Caco-2 (cell line): ENCODE measurements around the gene PCK1. TPM values are rescaled to one million over a fixed set of nuclear protein-coding genes. Genes with fewer than 3 reads are reported as not detected.

ENCODE experiments used
- BruUV-seq: library from RNA; stranded (reverse); fragments of 400-500 nt; replicated peaks from 2 replicates; lab custom pipeline; 2021; lab: Mats Ljungman, UMichigan
- CTCF ChIA-PET: fragments of 300-600 bp; sonication (Branson Sonifier 250); formaldehyde crosslinking; loops from one replicate; lab custom pipeline; 2022; ENCODE audit warnings: antibody characterized with exemption; lab: Charles Lee
- POLR2A ChIA-PET: fragments of 300-600 bp; sonication (Branson Sonifier 250); formaldehyde crosslinking; loops from one replicate; lab custom pipeline; 2022; ENCODE audit warnings: antibody characterized with exemption; lab: Charles Lee
- DNase-seq, 2 experiments: peaks; one replicate each; pipeline versions ENCODE4 v3.0.0 to v3.0.0-alpha.2; 2020 to 2022
- H3K27me3 ChIP-seq: replicated peaks from 2 replicates; pipeline ENCODE4 v1.6.0; 2011; ENCODE audit warnings: low read length; ENCODE audit not compliant: control insufficient read depth, insufficient read depth
- H3K36me3 ChIP-seq: 2 replicates; pipeline ENCODE4 v1.5.1; 2011; ENCODE audit warnings: low read length; ENCODE audit not compliant: control insufficient read depth, insufficient read depth
- H3K4me1 ChIP-seq: fragments of 250-450 bp; sonication (Bioruptor Pico); 2 replicates; pipeline ENCODE4 v1.5.1; 2020; ENCODE audit warnings: mild to moderate bottlenecking
- H3K4me3 ChIP-seq: 2 replicates; pipeline ENCODE4 v1.5.1; 2011; ENCODE audit warnings: low read depth, mild to moderate bottlenecking, control low read depth, low read length
- H3K9me3 ChIP-seq: fragments of 250-450 bp; sonication (Bioruptor Pico); 2 replicates; pipeline ENCODE4 v1.5.1; 2020; ENCODE audit warnings: mild to moderate bottlenecking, moderate library complexity
- H3K27ac Mint-ChIP-seq: one replicate; pipeline ENCODE4 v1.8.0; 2022; ENCODE audit warnings: mixed read lengths; ENCODE audit not compliant: unreplicated experiment
- H3K27me3 Mint-ChIP-seq: one replicate; pipeline ENCODE4 v1.8.0; 2022; ENCODE audit warnings: mixed read lengths; ENCODE audit not compliant: insufficient read depth, unreplicated experiment
- H3K36me3 Mint-ChIP-seq: one replicate; pipeline ENCODE4 v1.8.0; 2022; ENCODE audit warnings: mild to moderate bottlenecking, mixed read lengths; ENCODE audit not compliant: insufficient read depth, unreplicated experiment
- H3K4me1 Mint-ChIP-seq: one replicate; pipeline ENCODE4 v1.8.0; 2022; ENCODE audit warnings: low read depth, mixed read lengths; ENCODE audit not compliant: unreplicated experiment
- H3K4me3 Mint-ChIP-seq: one replicate; pipeline ENCODE4 v1.8.0; 2022; ENCODE audit warnings: mild to moderate bottlenecking, moderate library complexity, mixed read lengths; ENCODE audit not compliant: unreplicated experiment
- H3K9me3 Mint-ChIP-seq: one replicate; pipeline ENCODE4 v1.8.0; 2022; ENCODE audit warnings: mixed read lengths; ENCODE audit not compliant: unreplicated experiment
- intact Hi-C: fragments of 100-400 bp; cut with micrococcal nuclease; formaldehyde crosslinking; loops from one replicate; pipeline ENCODE4 v1.10.0; 2022; ENCODE audit not compliant: unreplicated experiment
- total RNA-seq: library from RNA; stranded (reverse); gene quantifications from 2 replicates; pipeline ENCODE4 v1.2.3, GENCODE V29; 2022
- TF ChIP-seq, protein P1 (sequence below), 2 experiments: fragments of 200-600 bp in 1 of 2; IDR thresholded peaks; 1 replicate in 1 of 2; 2 replicates in 1 of 2; pipeline versions ENCODE4 v1.5.1 to v1.8.0; 2011 to 2022; ENCODE audit warnings: antibody characterized with exemption in 1 of 2, control low read depth in 1 of 2, inconsistent platforms in 1 of 2, low read depth in 1 of 2, low read length in 1 of 2, mild to moderate bottlenecking in 1 of 2, moderate library complexity in 1 of 2; ENCODE audit not compliant: insufficient read depth in 1 of 2, severe bottlenecking in 1 of 2, unreplicated experiment in 1 of 2

The PCK1 gene
- total RNA-seq, 1 experiment from 2014 or later: not detected

DNA sequence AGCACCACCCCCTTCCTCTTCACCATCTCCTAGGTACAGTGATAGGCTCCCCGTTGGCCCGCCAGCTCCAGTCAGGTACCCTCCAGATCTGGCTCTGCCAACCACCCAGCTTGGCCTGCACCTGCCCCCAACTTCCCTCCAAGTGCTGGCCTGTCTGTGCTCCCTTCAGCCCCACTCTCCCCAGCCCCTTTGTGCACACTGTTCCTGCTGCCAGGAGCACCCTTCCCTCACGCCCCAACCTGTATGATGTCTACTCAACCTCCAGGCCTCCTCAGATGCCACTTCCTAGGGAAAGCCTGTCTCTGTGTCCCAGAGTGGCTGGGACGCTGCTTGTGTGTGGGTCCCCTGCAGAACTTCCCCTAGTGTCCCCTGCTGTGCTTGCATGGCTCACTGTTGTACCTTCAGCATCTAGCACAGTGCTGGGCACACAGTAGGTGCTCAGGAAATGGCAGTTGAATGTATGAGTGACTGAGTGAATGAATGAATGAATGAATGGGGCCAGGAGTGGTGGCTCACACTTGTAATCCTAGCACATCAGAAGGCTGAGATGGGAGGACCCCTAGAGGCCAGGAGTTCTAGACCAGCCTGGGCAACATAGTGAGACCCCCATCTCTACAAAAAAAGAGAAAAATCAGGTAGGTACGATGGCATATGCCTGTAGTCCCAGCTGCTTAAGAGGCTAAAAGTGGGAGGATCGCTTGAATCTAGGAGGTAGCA, 56.3 kb downstream of the PCK1 start:
- BruUV-seq: no TSS peak
- Histone ChIP-seq H3K4me1 (no peaks in the 10 kb centered on the region), H3K4me3 (no peak overlapping the region), H3K9me3 (no peaks in the 10 kb centered on the region), H3K27me3 (no peaks in the 10 kb centered on the region; the same call in 1 of the 2 replicates), H3K36me3 (no peaks in the 10 kb centered on the region)
- H3K4me3 Mint-ChIP-seq: no peak overlapping the region
- ChIA-PET CTCF (no interaction called here), POLR2A (interaction anchor here (0.6 kb wide), 1 partner anchor 86 kb away, joined by 6 read pairs; no protein-coding TSS in a partner anchor)
- no peaks in the 10 kb centered on the region for H3K4me1 Mint-ChIP-seq
- peaks cover 23% of the 10 kb centered on the region for H3K27me3 Mint-ChIP-seq
- no peaks in the 10 kb centered on the region for H3K36me3 Mint-ChIP-seq
- H3K9me3 Mint-ChIP-seq: no peaks in the 10 kb centered on the region
- no peak overlapping the region for H3K27ac Mint-ChIP-seq
- peak in 1 of 2 experiments; percentile 43 for DNase-seq
- intact Hi-C loops: no loop called here
- TF ChIP-seq, protein P1, sequence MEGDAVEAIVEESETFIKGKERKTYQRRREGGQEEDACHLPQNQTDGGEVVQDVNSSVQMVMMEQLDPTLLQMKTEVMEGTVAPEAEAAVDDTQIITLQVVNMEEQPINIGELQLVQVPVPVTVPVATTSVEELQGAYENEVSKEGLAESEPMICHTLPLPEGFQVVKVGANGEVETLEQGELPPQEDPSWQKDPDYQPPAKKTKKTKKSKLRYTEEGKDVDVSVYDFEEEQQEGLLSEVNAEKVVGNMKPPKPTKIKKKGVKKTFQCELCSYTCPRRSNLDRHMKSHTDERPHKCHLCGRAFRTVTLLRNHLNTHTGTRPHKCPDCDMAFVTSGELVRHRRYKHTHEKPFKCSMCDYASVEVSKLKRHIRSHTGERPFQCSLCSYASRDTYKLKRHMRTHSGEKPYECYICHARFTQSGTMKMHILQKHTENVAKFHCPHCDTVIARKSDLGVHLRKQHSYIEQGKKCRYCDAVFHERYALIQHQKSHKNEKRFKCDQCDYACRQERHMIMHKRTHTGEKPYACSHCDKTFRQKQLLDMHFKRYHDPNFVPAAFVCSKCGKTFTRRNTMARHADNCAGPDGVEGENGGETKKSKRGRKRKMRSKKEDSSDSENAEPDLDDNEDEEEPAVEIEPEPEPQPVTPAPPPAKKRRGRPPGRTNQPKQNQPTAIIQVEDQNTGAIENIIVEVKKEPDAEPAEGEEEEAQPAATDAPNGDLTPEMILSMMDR (IDR thresholded peaks at IDR 0.05; ENCODE audit: insufficient read depth in 1 of 2, low read depth in 1 of 2, low read length in 1 of 2, severe bottlenecking in 1 of 2, unreplicated experiment in 1 of 2): no peak

Other genes starting within 250 kb of the PCK1 start
- not detected in 2 replicates for gene SPO11, start 231.3 kb upstream of the PCK1 start, total RNA-seq
- 133 and 138 TPM in 2 replicates for gene RAE1, start 209.9 kb upstream of the PCK1 start, total RNA-seq
- 34.4 and 39.2 TPM in 2 replicates for gene RBM38, start 169.7 kb upstream of the PCK1 start, total RNA-seq
- not detected in 2 replicates for gene CTCFL, start 36.0 kb upstream of the PCK1 start, total RNA-seq
- gene ZBP1, start 59.3 kb downstream of the PCK1 start, total RNA-seq: not detected in 2 replicates
- 3.3 and 3.7 TPM in 2 replicates for gene PMEPA1, start 148.9 kb downstream of the PCK1 start, total RNA-seq